RCC 7860 (cell line): ENCODE measurements around the gene DMRTB1.
"Not testable (repeated sequence)": the region's sequence is repeated elsewhere in the genome, so short reads cannot be mapped to it uniquely, and the experiment has no call there.

ENCODE experiments used
- DNase-seq: peaks from one replicate; pipeline ENCODE4 v3.0.0-alpha.2; 2015; ENCODE audit warnings: low spot score
- FAIRE-seq: peaks from 2 replicates; lab custom pipeline; 2012; peaks lifted over from hg19 to GRCh38; lab: Jason Lieb, UNC

DMRTB1 gene

GRCh38 chr1:53434405-53435007 lies 24.7 kb upstream of the DMRTB1 start:
- not testable (repeated sequence) for DNase-seq, FAIRE-seq

DNA sequence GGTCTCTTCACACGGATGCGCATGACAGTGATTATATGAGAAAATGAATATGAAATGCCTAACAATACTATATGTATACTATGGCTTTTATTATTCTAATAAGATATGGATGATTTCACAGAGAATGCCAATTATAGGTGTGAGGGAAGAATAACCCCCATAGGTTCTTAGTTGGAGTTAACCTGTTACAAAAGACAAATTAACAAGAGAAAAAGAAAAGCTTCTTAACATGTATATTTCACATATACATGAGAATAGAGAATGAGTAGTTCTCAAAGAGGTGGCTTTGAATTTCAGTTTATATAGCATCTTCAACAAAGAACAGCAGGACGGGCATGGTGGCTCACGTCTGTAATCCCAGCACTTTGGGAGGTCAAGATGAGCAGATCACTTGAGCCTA lies 24.0 kb upstream of the DMRTB1 start:
- FAIRE-seq (no peak), DNase-seq (no peak)

GRCh38 chr1:53438427-53439336 lies 20.5 kb upstream of the DMRTB1 start:
- FAIRE-seq (no peak), DNase-seq (no peak)

DNA sequence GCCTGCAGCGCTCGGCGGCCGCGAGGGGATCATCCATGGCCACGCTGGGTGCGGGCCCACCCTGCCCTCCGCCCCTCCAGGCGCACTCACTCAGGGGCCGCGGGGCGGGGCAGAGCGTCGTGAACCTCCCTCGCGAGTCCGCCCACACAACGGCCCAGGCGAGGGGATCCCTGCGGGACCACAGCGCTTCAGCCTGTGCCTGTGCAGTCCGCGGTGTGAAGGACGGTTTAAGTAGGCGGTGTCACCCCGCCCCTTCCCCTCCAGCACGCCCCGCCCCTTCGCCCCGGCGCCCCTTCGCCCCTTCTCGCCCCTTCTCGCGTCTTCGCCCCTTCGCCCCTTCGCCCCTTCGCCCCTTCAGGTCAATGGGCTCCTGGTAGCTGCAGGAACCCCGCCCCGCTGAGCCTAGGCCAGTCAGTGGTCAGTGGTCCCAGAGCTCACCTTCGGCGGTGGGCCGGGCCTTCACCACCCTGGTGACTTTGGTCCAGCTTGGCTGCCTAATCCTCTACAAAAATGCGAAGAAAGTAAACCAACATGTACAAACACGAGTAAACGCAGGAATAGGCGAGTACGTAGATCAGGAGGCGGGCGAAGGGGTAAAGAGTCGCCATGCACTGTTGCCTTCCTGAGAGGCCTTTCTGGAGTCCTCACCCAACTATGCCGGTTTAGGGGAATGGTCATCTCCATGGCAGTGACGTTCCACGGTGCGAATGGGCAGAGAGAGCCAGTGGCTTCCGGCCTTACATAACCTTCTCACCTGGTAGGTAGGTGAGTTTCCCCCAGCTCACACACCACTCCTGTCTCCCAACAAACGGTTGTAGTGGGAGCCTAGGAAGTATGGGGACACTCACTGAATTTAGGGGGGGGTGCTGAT lies 19.6 kb upstream of the DMRTB1 start:
- FAIRE-seq (no peak), DNase-seq (no peak)

DNA sequence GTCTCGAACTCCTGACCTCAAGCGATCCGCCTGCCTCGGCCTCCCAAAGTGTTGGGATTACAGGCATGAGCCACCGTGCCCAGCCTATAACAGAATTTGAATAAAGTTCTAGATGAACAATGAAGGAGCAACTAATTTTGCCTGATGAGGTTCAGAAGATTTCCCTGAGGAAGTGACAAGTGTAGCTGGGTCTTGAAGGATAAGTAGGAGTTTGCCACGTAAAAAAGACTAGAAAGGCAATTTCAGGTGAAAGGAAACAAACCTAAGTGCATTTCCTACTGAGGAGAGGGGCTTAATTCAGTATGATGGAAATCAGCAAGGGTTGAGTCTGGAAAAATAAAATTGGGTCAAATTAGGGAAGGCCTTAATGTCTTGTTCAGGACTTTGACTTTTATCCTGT lies 18.6 kb upstream of the DMRTB1 start:
- FAIRE-seq (no peak), DNase-seq (no peak)

DNA sequence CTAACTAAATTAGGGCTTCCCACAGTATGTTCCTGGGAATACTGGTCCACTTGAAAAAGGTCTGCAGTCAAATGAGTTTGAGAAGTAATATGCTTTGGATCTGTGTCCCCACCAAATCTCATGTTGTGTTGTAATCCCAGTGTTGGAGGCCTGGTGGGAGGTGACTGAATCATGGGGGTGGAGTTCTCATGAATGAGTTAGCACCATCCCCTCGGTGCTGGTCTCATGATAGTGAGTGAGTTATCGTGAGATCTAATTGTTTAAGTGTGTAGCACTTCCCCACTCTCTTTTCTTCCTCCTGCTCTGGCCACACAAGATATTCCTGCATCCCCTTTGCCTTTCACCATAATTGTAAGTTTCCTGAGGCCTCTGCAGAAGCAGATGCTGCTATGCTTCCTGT lies 16.9 kb upstream of the DMRTB1 start:
- FAIRE-seq (no peak), DNase-seq (no peak)

- FAIRE-seq = no peak
- no peak for DNase-seq
Measured at GRCh38 chr1:53446051-53446450, 13.1 kb upstream of the DMRTB1 start.

- DNase-seq (no peak), FAIRE-seq (no peak)
Measured at GRCh38 chr1:53447413-53447812, 11.8 kb upstream of the DMRTB1 start.

DNA sequence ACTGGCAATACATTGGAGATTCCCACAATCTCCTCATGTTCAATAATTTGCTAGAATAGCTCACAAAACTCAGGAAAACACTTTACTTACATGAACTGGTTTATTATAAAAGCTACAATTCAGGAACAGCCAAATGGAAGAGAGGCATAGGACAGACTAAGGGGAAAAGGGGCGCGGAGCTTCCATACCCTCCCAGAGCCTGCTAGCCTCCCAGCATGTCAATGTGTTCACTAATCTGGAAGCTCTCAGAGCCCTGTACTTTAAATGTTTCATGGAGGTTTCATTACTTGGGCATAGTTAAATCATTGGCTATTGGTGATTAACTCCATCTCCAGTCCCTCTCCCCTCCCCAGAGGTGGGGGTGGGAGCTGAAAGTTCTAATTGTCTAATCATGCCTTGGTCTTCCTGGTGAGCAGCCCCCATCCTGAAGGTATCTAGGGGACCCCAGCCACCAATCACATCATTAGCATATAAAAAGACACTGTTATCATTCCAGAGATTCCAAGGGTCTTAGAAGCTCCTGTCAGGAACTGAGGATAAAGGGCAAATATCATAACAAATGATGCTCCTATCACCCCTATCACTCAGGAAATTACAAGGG lies 10.9 kb upstream of the DMRTB1 start:
- FAIRE-seq (no peak), DNase-seq (no peak)

GRCh38 chr1:53449021-53449420 lies 10.2 kb upstream of the DMRTB1 start:
- FAIRE-seq (no peak), DNase-seq (no peak)

DNA sequence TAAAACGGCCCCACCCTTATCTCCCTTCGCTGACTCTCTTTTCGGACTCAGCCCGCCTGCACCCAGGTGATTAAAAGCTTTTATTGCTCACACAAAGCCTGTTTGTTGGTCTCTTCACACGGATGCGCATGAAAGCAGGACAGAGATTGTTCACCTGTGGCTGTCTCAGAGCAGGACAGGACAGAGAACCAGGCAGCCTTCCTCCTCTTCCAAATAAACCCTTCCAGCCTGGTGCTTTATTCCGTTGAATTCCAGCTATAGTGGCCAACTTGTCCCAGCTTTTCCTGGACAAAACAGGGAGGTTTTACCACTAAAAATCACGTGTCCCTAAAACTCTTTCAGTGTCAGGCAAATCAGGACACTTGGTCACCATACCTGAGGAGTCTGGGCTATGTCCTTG lies 9.5 kb upstream of the DMRTB1 start:
- no peak for DNase-seq
- no peak for FAIRE-seq

DNA sequence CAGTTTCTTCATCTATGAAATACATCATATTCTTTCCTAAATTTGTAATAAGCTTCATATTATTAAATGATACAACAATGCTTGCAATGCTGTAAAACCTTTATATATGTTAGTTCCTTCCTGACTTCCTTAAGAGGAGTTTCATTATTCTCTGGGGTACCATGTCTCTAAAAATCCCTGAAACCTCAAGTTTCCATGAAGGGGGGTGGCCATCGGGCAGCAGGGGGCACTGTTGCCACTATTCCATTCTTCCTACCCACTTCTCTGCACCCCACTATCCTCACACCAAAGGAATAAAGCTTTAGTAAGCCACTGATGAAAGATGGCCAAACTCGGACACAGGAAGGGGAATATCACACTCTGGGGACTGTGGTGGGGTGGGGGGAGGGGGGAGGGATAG lies 9.0 kb upstream of the DMRTB1 start:
- no peak for FAIRE-seq
- no peak for DNase-seq

GRCh38 chr1:53454019-53454418 lies 5.2 kb upstream of the DMRTB1 start:
- DNase-seq (no peak), FAIRE-seq (no peak)

DNA sequence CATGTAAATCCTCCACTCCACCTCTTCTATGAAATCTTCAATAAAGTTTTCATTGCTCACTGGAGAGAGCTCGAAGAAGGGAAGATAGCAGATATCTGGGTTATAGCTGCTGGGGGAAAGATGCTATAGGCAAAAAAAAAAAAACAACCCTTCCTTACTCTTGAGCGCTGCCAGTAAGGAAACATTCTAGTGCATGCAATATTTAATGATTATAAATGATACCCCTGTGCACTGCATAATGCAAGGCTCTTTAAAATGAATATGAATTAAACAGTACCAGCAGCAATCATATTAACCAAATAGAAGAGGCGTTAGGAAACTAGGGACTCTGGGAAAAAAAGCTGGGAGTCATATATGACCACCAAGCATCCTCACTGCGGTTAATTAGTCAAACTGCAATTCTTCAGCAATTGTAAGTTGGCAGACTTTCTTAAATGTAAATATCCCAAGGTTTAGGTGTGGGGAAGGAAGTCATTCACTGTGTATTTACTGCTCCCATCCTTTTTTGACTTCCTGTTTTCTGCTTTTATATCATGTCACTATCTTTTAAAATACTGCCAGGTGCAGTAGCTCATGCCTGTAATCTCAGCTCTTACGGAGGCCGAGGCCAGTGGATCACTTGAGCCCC lies 3.7 kb upstream of the DMRTB1 start:
- no peak for DNase-seq
- no peak for FAIRE-seq

DNA sequence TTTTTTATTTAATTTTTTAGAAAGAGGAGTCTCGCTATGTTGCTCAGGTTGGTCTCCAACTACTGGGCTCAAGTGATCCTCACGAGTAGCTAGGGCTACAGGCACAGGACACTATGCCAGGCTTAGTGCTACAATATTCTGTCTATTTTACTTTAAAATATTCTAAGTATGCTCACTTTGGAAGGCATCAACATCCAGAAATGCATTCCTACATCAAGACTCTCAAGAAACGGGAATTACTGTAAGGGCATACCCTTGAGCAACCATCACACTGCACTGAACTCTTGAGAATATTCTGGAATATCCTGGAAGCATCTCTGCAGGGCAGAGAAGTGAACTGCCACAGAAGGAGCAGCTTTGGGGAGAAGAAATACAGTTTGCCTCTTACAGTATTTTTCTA lies 565 bp upstream of the DMRTB1 start:
- FAIRE-seq (no peak), DNase-seq (no peak)

DNA sequence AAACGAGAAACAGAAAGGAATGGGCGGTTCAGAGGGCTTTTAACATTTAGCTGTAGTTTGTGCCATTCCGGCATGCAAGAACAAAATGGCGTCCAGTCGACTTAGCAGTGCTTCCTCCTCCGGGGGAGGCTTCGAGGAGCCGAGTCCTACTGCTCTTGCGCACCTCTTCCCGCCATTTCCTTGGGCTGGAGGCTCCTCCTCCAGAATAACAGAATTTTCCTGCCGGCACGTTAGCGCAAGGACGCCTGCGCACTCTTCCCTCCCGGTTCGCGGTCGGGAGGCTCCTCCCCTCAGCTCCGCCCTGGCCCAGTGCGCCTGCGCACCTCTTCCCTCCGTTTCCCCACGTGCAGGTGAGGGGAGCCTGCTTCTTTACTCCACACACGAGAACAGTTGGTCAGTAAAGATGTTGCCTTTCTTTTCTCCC lies 1.0 kb downstream of the DMRTB1 start:
- DNase-seq (no peak), FAIRE-seq (no peak)

GRCh38 chr1:53460666-53461322 lies 1.6 kb downstream of the DMRTB1 start:
- FAIRE-seq (no peak), DNase-seq (no peak)

- FAIRE-seq = no peak
- no peak for DNase-seq
Measured at GRCh38 chr1:53461323-53462044, 2.3 kb downstream of the DMRTB1 start.

DNA sequence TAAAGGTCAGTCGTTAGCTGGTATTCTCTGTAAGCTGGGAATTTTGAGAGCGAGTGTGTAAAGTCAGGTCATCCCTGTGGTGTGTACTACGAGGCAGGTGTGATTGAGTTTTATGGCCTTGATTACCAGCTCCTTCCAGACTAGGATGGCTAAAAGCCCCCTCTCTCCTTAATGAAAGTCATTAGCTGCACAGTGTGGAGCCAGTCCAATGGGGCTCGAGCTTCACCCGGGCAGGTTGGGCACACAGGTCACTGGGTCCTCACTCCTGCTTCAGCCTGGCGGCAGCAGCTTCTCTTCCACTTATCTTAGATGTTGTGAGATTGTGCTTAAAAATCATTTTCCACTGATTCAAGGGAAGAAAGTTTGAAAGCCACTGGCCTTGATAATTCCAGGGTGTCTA lies 3.0 kb downstream of the DMRTB1 start:
- FAIRE-seq = no peak

More for the DNA sequence above, 3.0 kb downstream of the DMRTB1 start:
- DNase-seq = no peak
